HL-60 (cell line): ENCODE measurements around the gene ST6GALNAC3.

ENCODE experiments used
- DNase-seq, 2 experiments: peaks; one replicate each; pipeline ENCODE4 v3.0.0-alpha.2; 2010 to 2020; ENCODE audit warnings: low read depth in 1 of 2, low spot score in 1 of 2
- H3K27ac ChIP-seq: fragments of 250-450 bp; sonication (Bioruptor Pico); replicated peaks from 2 replicates; pipeline ENCODE4 v1.5.1; 2020; ENCODE audit warnings: mild to moderate bottlenecking, moderate library complexity
- H3K27me3 ChIP-seq: fragments of 250-450 bp; sonication (Bioruptor Pico); 2 replicates; pipeline ENCODE4 v1.5.1; 2021; ENCODE audit warnings: mild to moderate bottlenecking, moderate library complexity; ENCODE audit not compliant: insufficient read depth, poor library complexity, severe bottlenecking
- H3K4me3 ChIP-seq: replicated peaks from 2 replicates; pipeline ENCODE4 v1.5.1; 2011; ENCODE audit warnings: mild to moderate bottlenecking, control low read depth, low read length; ENCODE audit not compliant: insufficient read depth
- GABPA ChIP-seq: IDR thresholded peaks from 2 replicates; pipeline ENCODE4 v1.6.1; 2012; ENCODE audit warnings: low read depth
- POLR2AphosphoS5 ChIP-seq: IDR thresholded peaks from 2 replicates; pipeline ENCODE4 v1.6.1; 2012; ENCODE audit warnings: low read depth
- SPI1 ChIP-seq: IDR thresholded peaks from 2 replicates; pipeline ENCODE4 v1.6.1; 2012; ENCODE audit warnings: low read depth, mild to moderate bottlenecking, borderline replicate concordance
- long read RNA-seq: library from polyadenylated mRNA; unstranded; transcript quantifications from one replicate; pipeline ENCODE4 v2.0.0, GENCODE V29; 2020
- TF ChIP-seq, protein P1 (sequence below): IDR thresholded peaks from 2 replicates; pipeline ENCODE4 v1.6.1; 2012; ENCODE audit warnings: low read depth; ENCODE audit not compliant: insufficient replicate concordance
- TF ChIP-seq, protein P2 (sequence below): IDR thresholded peaks from one replicate; pipeline ENCODE4 v1.5.1; 2011; ENCODE audit warnings: low read length, control low read depth, inconsistent platforms; ENCODE audit not compliant: insufficient read depth

ST6GALNAC3 gene
- long read RNA-seq, partial matches to known transcripts = 0 of 1 reads
- long read RNA-seq, other reads (novel, unspliced or antisense) = 1 of 1 reads

DNA sequence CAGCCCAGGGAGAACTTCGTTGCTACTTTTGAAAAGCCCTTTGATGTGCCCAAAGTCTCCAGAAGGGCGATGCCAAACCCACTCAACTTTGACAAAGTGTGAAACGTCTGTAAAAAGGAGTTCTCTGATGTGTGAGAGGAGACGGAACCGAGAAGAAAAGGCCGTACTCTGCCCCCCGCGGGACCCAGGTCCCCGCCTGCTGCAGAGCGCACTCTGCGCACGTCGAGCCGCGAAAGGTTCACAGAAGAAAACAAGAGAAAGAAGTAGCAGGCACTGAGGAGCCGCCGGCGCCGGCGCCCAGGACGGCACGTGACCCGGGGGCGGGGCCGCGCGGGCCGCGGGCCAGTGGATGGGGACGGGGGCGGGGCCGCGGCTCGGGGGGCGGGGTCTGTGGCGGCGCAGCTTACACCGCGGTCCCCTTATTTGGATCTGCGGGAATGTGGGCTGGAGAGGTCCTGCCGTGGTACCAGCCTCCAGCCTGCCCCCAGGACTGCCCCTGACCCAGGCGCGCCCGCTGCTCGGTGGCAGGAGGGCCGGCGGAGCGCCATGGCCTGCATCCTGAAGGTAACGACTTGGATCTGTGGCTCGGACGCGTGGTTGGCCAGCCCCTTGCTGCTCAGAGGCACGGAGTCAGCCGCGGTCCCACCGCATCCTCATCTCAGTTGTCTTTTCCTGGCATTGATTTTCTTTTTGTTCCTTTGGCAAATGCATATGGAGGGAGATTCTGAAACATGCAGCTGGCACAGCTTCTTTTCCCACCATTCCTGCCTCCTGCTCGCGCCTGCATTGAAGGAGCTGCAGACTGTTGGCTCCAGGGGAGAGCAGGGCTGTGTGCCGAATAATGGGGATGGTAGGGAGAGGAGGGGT lies at the start of gene ST6GALNAC3:
Gene ST6GALNAC3, plus strand, starts transcription at position 426 of the 867 bp plus-strand sequence.
- no peak within 1 kb of the TSS for H3K4me3 ChIP-seq
- H3K27ac ChIP-seq = no peak within 1 kb of the TSS
- peak in 1 of 2 experiments; percentile 10 for DNase-seq
- no peak for TF ChIP-seq SPI1
- no peaks in the 10 kb centered on the region for H3K27me3 ChIP-seq

DNA sequence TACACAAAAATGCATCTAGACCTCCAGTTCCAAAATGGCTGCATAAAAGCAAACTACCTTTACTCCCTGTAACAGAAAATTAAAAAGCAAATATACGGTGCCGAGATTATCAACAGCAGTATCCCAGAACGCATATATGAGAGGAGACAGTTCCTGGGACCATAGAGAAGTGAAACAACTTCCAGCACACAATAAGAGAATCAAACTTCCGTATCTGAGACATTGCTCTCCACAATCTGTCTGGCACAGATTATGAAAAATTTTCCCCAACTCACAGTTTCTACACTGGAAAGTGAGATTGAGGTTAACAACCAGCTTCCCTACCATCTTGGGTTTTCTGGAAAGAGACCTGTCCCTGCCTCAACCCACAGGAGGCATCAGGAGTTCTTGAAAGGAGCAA lies 47.2 kb upstream of the ST6GALNAC3 start:
- Histone ChIP-seq H3K4me3 (no peak overlapping the region), H3K27me3 (no peaks in the 10 kb centered on the region), H3K27ac (no peak overlapping the region)
- no peak for TF ChIP-seq GABPA
- TF ChIP-seq, protein P1, sequence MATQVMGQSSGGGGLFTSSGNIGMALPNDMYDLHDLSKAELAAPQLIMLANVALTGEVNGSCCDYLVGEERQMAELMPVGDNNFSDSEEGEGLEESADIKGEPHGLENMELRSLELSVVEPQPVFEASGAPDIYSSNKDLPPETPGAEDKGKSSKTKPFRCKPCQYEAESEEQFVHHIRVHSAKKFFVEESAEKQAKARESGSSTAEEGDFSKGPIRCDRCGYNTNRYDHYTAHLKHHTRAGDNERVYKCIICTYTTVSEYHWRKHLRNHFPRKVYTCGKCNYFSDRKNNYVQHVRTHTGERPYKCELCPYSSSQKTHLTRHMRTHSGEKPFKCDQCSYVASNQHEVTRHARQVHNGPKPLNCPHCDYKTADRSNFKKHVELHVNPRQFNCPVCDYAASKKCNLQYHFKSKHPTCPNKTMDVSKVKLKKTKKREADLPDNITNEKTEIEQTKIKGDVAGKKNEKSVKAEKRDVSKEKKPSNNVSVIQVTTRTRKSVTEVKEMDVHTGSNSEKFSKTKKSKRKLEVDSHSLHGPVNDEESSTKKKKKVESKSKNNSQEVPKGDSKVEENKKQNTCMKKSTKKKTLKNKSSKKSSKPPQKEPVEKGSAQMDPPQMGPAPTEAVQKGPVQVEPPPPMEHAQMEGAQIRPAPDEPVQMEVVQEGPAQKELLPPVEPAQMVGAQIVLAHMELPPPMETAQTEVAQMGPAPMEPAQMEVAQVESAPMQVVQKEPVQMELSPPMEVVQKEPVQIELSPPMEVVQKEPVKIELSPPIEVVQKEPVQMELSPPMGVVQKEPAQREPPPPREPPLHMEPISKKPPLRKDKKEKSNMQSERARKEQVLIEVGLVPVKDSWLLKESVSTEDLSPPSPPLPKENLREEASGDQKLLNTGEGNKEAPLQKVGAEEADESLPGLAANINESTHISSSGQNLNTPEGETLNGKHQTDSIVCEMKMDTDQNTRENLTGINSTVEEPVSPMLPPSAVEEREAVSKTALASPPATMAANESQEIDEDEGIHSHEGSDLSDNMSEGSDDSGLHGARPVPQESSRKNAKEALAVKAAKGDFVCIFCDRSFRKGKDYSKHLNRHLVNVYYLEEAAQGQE = no peak
- TF ChIP-seq, protein P2, sequence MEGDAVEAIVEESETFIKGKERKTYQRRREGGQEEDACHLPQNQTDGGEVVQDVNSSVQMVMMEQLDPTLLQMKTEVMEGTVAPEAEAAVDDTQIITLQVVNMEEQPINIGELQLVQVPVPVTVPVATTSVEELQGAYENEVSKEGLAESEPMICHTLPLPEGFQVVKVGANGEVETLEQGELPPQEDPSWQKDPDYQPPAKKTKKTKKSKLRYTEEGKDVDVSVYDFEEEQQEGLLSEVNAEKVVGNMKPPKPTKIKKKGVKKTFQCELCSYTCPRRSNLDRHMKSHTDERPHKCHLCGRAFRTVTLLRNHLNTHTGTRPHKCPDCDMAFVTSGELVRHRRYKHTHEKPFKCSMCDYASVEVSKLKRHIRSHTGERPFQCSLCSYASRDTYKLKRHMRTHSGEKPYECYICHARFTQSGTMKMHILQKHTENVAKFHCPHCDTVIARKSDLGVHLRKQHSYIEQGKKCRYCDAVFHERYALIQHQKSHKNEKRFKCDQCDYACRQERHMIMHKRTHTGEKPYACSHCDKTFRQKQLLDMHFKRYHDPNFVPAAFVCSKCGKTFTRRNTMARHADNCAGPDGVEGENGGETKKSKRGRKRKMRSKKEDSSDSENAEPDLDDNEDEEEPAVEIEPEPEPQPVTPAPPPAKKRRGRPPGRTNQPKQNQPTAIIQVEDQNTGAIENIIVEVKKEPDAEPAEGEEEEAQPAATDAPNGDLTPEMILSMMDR = no peak
- TF ChIP-seq POLR2AphosphoS5 = no peak
- no peak for DNase-seq

DNA sequence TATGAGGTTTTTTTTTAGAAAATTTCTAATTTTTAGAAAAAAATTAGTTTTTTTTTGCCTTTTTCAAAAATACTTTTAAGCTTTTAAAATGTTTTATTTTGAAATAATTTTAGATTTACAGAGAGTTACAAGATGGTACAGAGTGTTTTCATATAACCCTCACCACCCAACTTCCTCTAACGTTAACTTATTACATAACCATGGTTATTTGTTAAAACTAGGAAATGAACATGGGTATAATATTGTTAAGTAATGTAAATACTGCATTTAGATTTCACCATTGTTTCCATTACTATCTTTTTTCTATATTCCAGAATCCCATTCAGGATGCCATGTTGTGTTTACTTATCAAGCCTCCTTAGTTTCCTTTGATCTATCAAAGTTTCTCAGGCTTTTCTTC lies 45.2 kb upstream of the ST6GALNAC3 start:
- peak in 1 of 2 experiments; percentile 7 for DNase-seq
- Histone ChIP-seq H3K4me3 (no peak overlapping the region), H3K27ac (peak overlapping the region; percentile 43), H3K27me3 (no peaks in the 10 kb centered on the region)
- TF ChIP-seq POLR2AphosphoS5 (no peak), SPI1 (peak; percentile 23; the same call in 1 of the 2 replicates)
- TF ChIP-seq, protein P2 = no peak

DNA sequence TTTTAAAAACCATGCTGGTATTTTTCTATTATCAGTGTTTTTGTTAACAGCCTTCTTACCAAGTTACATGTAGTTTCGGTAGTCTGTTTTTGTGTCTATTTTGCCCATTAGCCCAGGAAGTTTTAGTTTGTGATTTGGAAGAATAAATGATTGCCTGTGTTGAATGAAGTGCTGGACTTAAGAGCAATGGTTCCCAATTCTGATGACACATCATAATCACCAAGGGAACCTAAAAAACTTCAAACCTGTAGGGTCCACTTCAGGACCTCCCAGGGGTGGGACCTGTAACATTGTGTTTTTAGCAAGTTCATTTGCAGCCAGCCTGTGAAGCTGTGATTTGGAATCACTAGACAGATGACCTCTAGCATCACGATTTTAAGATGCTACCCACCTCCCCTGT lies 43.0 kb upstream of the ST6GALNAC3 start:
- no peak for DNase-seq
- TF ChIP-seq SPI1 = no peak
- TF ChIP-seq, protein P1 = no peak
- TF ChIP-seq GABPA = no peak
- TF ChIP-seq POLR2AphosphoS5 = no peak
- TF ChIP-seq, protein P2 = no peak
- Histone ChIP-seq H3K4me3 (no peak overlapping the region), H3K27ac (no peak overlapping the region), H3K27me3 (no peaks in the 10 kb centered on the region)
